ENCODE measurements around the gene PHLPP1.

PHLPP1 gene

DNA sequence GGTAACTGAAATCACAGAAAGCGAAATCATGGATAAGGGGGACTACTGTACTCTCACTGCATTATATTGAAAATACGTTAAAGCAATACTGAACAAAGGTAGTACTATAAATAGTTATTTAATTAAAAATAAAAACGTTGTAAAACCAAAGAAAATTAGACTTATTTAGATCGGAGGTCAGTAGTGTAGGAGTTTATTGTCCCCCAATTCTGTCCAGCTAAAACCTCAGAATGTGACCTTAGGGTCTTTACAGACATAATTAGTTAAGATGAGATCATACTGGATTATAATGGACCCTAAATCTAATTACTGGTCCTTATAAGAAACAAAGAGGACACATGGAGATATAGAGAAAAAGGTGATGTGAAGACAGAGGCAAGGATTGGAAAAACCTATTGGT, 95.3 kb downstream of the PHLPP1 start:
- TF ChIP-seq, protein P1, sequence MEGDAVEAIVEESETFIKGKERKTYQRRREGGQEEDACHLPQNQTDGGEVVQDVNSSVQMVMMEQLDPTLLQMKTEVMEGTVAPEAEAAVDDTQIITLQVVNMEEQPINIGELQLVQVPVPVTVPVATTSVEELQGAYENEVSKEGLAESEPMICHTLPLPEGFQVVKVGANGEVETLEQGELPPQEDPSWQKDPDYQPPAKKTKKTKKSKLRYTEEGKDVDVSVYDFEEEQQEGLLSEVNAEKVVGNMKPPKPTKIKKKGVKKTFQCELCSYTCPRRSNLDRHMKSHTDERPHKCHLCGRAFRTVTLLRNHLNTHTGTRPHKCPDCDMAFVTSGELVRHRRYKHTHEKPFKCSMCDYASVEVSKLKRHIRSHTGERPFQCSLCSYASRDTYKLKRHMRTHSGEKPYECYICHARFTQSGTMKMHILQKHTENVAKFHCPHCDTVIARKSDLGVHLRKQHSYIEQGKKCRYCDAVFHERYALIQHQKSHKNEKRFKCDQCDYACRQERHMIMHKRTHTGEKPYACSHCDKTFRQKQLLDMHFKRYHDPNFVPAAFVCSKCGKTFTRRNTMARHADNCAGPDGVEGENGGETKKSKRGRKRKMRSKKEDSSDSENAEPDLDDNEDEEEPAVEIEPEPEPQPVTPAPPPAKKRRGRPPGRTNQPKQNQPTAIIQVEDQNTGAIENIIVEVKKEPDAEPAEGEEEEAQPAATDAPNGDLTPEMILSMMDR (IDR thresholded peaks at IDR 0.05): no peak
- Histone ChIP-seq H3K36me3 (no peaks in the 10 kb centered on the region), H3K4me3 (ENCODE audit: low read depth in 1 of 2, low read length in 1 of 2) (no peak overlapping the region), H3K4me1 (ENCODE audit: control insufficient read depth in 1 of 2, insufficient read depth in 1 of 2, low read depth in 1 of 2, low read length in 1 of 2) (peaks cover 22 to 27% of the 10 kb centered on the region in 2 experiments), H3K27me3 (no peaks in the 10 kb centered on the region), H3K9me3 (no peaks in the 10 kb centered on the region), H3K27ac (no peak overlapping the region)

DNA sequence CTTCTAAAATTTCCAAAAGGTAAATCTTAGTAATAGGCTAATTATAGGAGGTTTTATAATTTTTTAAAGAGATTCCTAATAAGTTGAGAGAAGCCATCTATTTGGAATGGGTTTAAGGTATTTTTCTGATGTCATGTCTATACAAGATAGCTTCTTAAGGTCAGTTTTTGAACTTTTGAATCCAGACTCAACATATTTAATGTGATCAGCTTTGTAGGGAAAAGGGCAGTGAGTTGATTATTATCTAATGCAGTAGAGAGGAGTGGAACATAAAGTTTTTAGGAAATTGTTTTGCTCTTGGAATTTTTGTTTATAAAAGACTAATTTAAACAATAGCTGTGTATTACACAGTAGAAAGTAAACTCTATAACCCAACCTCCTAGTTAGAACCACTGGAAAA, 96.3 kb downstream of the PHLPP1 start:
- no peak overlapping the region for H3K27ac ChIP-seq
- H3K36me3 ChIP-seq: no peaks in the 10 kb centered on the region
- H3K27me3 ChIP-seq: no peaks in the 10 kb centered on the region
- TF ChIP-seq, protein P1 (IDR thresholded peaks at IDR 0.05): no peak
- no peak overlapping the region for H3K4me3 ChIP-seq (ENCODE audit: low read depth in 1 of 2, low read length in 1 of 2)
- no peaks in the 10 kb centered on the region for H3K9me3 ChIP-seq
- peaks cover 22 to 29% of the 10 kb centered on the region in 2 experiments for H3K4me1 ChIP-seq (ENCODE audit: control insufficient read depth in 1 of 2, insufficient read depth in 1 of 2, low read depth in 1 of 2, low read length in 1 of 2)

DNA sequence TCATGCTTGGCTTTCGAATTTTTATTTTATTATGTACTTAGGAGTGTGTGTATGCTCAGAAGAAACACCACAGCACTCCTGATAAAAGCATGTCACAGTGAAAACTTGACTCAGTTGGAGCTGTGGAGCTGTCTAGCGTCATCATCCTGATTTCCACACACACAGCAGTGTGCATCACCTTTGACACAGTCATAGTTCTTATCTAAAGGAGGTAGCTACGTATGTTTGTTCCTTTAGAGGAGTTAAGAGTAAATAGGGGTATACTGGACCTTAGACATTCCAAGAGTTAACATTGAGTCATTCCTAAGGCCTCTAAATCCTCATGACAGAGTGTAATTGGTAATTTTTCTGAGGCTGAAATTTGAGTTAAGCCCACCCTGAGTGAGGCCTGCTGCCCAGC, 96.9 kb downstream of the PHLPP1 start:
- no peak overlapping the region for H3K4me3 ChIP-seq (ENCODE audit: low read depth in 1 of 2, low read length in 1 of 2)
- no peaks in the 10 kb centered on the region for H3K9me3 ChIP-seq

DNA sequence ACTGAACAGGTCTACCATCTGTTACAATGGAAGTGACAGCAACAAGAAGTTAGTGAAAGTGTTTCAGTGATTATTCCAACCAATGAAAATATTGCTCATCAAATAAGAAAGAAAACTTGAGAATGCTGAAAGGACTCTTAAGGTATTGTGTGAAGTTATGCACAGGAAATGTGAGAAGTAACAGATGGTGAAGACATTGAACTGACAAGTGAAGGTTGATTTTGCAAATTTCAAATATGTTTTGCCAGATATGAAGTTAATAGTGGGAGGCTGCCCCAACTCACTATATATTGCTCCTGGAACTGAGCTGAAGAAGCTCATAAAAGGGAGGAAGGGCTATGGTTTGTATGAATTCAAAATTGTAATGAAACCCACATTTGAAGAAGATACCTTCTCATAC, 97.5 kb downstream of the PHLPP1 start:
- Histone ChIP-seq H3K27ac (no peak overlapping the region), H3K27me3 (no peaks in the 10 kb centered on the region), H3K36me3 (no peaks in the 10 kb centered on the region), H3K4me3 (ENCODE audit: low read depth in 1 of 2, low read length in 1 of 2) (no peak overlapping the region), H3K9me3 (no peaks in the 10 kb centered on the region), H3K4me1 (ENCODE audit: control insufficient read depth in 1 of 2, insufficient read depth in 1 of 2, low read depth in 1 of 2, low read length in 1 of 2) (peaks cover 15 to 17% of the 10 kb centered on the region in 2 experiments)
- TF ChIP-seq, protein P1 (IDR thresholded peaks at IDR 0.05): no peak

More for the DNA sequence above, 96.9 kb downstream of the PHLPP1 start:
- Histone ChIP-seq H3K27ac (no peak overlapping the region), H3K36me3 (no peaks in the 10 kb centered on the region), H3K27me3 (no peaks in the 10 kb centered on the region), H3K4me1 (ENCODE audit: control insufficient read depth in 1 of 2, insufficient read depth in 1 of 2, low read depth in 1 of 2, low read length in 1 of 2) (peaks cover 22 to 23% of the 10 kb centered on the region in 2 experiments)
- TF ChIP-seq, protein P1 (IDR thresholded peaks at IDR 0.05): no peak

DNA sequence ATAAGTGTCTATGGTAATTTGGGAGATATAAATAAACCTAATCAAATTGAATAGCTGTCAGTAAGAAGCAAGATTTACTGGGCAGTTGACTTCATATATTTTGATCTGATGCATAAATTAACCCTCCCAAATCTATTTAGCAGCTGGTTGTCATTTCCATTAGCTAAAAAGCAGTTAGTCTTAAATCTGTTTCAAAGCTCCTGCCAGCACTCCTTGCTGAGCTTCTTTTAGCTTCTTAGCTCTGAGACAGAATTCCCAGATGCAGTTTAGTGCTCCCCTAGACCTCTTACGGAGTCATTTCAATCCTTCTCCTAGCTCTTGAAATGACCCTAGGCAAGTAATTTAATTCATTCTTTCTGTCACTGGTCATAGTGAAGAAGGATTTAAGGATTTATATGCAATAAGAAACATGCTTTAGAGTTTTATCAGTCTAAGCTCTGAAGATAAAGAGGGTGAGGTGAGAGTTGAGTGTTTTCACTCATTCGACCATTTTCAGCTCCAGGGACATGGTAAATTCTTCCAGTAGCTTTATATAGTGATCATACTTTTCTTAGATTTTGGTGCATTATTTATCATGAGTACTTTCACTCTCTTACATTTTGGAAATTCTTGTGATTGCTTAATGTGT, 98.9 kb downstream of the PHLPP1 start:
- Histone ChIP-seq H3K36me3 (no peaks in the 10 kb centered on the region), H3K9me3 (no peaks in the 10 kb centered on the region), H3K27ac (no peak overlapping the region), H3K4me1 (ENCODE audit: control insufficient read depth in 1 of 2, insufficient read depth in 1 of 2, low read depth in 1 of 2, low read length in 1 of 2) (peaks cover 6 to 7% of the 10 kb centered on the region in 2 experiments), H3K4me3 (ENCODE audit: low read depth in 1 of 2, low read length in 1 of 2) (no peak overlapping the region), H3K27me3 (no peaks in the 10 kb centered on the region)
- TF ChIP-seq, protein P1 (IDR thresholded peaks at IDR 0.05): no peak

Measured in neutrophil (primary cell).